Brain microvascular endothelial cell (primary cell): Measurements from ENCODE around the gene IDS.
A peak's percentile ranks its signal among the peaks of the same experiment; 100 is the strongest.
"Not testable (repeated sequence)": the region's sequence is repeated elsewhere in the genome, so short reads cannot be mapped to it uniquely, and the experiment has no call there.

Source experiments
- DNase-seq: peaks from one replicate; pipeline ENCODE4 v3.0.0-alpha.2; 2020
- H3K27ac ChIP-seq: fragments of 250-450 bp; sonication (Bioruptor Pico); 2 replicates; pipeline ENCODE4 v1.5.1; 2020; ENCODE audit warnings: mild to moderate bottlenecking, moderate library complexity
- H3K27me3 ChIP-seq: fragments of 250-450 bp; sonication (Bioruptor Pico); replicated peaks from 2 replicates; pipeline ENCODE4 v1.5.1; 2020; ENCODE audit warnings: mild to moderate bottlenecking
- H3K36me3 ChIP-seq: fragments of 250-450 bp; sonication (Bioruptor Pico); replicated peaks from 2 replicates; pipeline ENCODE4 v1.5.1; 2020; ENCODE audit warnings: mild to moderate bottlenecking
- H3K4me3 ChIP-seq: 2 replicates; pipeline ENCODE4 v1.5.1; 2011; ENCODE audit warnings: low read depth, mild to moderate bottlenecking, control low read depth, low read length, moderate library complexity
- in situ Hi-C: cut with HindIII; loops from 2 replicates; pipeline ENCODE4 v1.10.0; 2017; ENCODE audit warnings: low sequenced_read_pairs, low pct_ligation_motif_present
- TF ChIP-seq, protein P1 (sequence below): IDR thresholded peaks from 2 replicates; pipeline ENCODE4 v1.5.1; 2011; ENCODE audit warnings: low read depth, mild to moderate bottlenecking, moderate library complexity, low read length, control low read depth, inconsistent platforms; ENCODE audit errors: missing control alignments

Gene IDS

DNA sequence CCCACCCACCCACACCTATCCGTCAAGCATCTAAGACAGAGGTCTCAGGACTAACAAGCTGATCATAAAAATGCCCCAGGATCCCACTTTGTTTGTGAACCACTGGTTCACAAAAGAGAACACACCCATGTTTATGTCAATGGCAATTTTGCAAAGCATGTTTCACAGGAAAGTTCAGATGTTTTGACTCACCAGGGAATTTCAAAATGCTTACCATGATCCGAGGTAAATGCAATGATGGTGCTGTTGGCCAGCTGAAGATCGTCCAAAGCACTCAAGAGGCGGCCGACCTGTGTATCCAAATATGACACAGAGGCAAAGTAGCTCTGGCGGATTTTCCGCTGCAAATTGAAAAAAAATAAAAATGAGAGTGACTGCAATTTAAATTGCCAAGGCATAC is 15.0 kb downstream of the IDS start:
- TF ChIP-seq, protein P1, sequence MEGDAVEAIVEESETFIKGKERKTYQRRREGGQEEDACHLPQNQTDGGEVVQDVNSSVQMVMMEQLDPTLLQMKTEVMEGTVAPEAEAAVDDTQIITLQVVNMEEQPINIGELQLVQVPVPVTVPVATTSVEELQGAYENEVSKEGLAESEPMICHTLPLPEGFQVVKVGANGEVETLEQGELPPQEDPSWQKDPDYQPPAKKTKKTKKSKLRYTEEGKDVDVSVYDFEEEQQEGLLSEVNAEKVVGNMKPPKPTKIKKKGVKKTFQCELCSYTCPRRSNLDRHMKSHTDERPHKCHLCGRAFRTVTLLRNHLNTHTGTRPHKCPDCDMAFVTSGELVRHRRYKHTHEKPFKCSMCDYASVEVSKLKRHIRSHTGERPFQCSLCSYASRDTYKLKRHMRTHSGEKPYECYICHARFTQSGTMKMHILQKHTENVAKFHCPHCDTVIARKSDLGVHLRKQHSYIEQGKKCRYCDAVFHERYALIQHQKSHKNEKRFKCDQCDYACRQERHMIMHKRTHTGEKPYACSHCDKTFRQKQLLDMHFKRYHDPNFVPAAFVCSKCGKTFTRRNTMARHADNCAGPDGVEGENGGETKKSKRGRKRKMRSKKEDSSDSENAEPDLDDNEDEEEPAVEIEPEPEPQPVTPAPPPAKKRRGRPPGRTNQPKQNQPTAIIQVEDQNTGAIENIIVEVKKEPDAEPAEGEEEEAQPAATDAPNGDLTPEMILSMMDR: no peak
- in situ Hi-C loops: no loop called here
- Histone ChIP-seq H3K27me3 (no peaks in the 10 kb centered on the region), H3K27ac (no peak overlapping the region), H3K4me3 (no peak overlapping the region), H3K36me3 (peaks cover 18% of the 10 kb centered on the region)
- DNase-seq: no peak

DNA sequence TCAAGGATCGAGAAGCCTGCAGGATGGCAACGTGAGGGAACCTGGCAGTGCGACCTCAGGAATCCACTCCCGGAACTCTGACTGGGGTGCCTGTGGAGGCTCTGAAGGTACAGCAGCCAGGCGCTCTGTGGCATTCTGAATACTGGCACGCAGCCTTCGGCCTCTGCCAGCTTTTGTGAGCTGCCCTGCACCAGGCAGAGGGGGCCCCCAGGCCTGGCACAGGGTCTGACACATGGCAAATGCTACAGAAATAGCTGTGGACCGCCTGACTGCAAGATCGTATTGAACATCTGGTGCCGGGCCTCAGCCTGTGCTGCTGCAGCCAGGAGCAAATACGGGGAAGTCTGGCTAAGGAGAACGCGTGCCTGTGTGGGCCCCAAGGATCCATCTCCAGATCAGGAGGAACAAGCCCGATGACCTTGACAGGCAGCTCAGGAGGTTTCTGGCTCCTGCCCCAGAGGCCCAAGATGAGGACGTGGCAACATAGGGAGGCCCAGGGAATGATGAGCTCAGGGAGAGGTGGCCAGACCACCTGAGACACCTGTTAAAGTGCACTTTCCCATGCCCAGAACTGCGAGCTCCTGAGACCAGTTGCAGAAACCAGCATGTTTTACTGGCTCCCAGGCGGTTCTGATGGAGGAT is 16.6 kb downstream of the IDS start:
- in situ Hi-C loops, H3K27ac ChIP-seq, DNase-seq, H3K27me3 ChIP-seq, H3K4me3 ChIP-seq: not testable (repeated sequence)
- peaks cover 15% of the 10 kb centered on the region for H3K36me3 ChIP-seq

DNA sequence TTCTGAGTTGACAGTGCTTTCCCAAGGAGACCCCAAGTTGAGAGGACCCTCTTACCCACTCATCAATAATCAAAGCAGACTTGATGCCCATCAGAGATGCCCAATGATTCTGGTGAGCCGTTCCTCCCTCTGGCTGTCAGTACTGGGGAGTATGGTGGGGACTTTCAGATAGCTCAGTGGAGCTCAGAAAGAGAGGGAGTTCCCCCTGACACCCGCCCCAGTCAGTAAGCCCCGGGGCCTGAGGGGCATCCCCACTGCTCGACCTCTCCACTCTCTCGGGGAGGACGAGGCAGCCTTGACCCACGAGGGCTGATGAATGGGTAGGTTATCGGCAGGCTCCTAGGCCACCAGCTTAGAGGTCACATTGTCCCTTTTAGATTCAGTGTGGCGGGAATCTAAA is 17.1 kb downstream of the IDS start:
- DNase-seq, H3K27ac ChIP-seq, H3K4me3 ChIP-seq, H3K27me3 ChIP-seq, in situ Hi-C loops: not testable (repeated sequence)
- H3K36me3 ChIP-seq: peaks cover 15% of the 10 kb centered on the region

DNA sequence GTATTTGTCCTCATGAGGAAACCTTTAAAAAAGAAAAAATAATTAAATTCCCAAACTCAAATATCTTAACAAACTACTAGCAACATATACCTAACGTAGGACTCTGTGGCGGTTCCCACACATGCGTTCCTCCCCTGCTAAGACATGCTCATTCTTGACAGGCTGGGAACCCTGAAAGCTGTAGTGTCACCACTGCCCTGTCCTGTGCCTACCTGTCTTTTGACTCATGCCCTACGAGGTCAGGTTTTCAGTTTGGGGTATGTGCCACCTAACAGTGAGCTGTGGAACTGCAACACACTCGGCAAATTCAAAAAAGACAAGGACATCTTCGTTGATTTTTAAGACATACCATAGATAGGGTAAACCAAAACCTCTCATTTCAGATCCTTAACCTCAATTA is 17.8 kb downstream of the IDS start:
- no peak overlapping the region for H3K4me3 ChIP-seq
- no peak for DNase-seq
- H3K27ac ChIP-seq: no peak overlapping the region
- in situ Hi-C loops: no loop called here
- TF ChIP-seq, protein P1: peak; percentile 51
- no peaks in the 10 kb centered on the region for H3K27me3 ChIP-seq
- peaks cover 15% of the 10 kb centered on the region for H3K36me3 ChIP-seq

DNA sequence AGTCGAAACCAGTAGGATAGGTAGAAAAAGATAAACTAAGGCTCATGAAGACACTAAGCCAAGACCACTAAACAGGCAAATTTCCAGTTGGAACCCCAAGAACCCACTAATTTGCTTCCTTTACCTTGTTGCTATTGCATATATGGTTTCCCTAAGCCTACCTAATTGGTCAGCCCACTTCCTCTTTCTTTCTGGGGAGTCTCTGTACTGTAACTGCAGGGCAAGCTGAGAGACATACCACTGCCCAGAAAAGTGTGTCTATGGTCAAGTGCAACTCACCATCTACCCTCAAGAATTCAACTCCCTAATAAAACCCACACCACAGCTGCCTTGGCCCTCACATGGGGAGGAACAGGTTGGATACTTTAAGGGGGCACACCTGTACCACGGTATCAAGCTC is 28.6 kb downstream of the IDS start:
- DNase-seq: no peak
- in situ Hi-C loops: no loop called here
- H3K27me3 ChIP-seq: no peaks in the 10 kb centered on the region
- no peak overlapping the region for H3K4me3 ChIP-seq
- TF ChIP-seq, protein P1: no peak
- H3K36me3 ChIP-seq: no peaks in the 10 kb centered on the region
- no peak overlapping the region for H3K27ac ChIP-seq

DNA sequence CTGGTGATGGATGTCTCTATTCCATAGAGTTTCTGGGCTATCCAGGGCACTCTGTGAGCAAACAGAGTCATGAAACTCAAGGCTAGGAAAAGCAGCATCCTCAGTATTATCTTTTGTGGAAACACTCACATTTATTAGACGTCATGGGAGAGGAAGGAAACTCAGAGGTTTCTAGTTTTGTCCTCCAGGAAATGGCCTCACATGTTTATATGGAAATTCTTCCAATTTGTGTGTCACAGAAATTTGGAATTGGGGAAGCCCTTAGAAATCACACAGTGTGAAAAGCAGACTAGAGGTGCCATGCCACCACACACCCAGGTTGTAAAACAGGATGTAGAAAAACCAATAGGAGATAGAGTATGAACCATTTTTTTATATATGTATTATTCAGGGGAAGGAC is 31.1 kb downstream of the IDS start:
- Histone ChIP-seq H3K4me3 (no peak overlapping the region), H3K27me3 (no peaks in the 10 kb centered on the region), H3K27ac (no peak overlapping the region), H3K36me3 (no peaks in the 10 kb centered on the region)
- TF ChIP-seq, protein P1: no peak
- in situ Hi-C loops: no loop called here
- DNase-seq: no peak

DNA sequence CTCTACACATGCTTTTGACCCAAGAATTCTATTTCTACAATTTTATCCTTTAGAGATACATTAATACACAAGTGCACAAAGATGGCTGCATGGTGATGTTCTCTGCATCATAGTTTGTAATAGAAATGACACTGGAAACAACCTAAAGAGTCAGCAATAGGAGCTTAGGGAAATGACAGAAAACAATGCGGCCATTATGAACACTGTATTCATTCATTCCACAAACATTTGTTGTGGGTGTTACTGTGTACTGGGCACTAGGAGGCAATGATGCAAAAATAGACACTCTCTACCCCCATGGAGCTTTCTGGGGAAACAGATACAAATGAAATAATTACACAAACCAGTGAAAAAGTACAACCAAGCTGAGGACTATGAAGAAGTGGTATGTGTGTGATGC is 32.0 kb downstream of the IDS start:
- in situ Hi-C loops: no loop called here
- TF ChIP-seq, protein P1: no peak
- no peak overlapping the region for H3K27ac ChIP-seq
- no peak for DNase-seq
- H3K4me3 ChIP-seq: no peak overlapping the region
- no peaks in the 10 kb centered on the region for H3K36me3 ChIP-seq
- H3K27me3 ChIP-seq: no peaks in the 10 kb centered on the region
